B cell (primary cell): ENCODE measurements around the gene PPP1R16B. TPM values are rescaled to one million over a fixed set of nuclear protein-coding genes. Genes with fewer than 3 reads are reported as not detected.

Source experiments
- ATAC-seq: fragments of 200-7000 bp; cut with Tn5 transposase; one replicate; pipeline ENCODE4 v1.10.0; 2021; ENCODE audit warnings: low read depth, mild to moderate bottlenecking, moderate number of reproducible peaks, moderate library complexity
- CTCF ChIA-PET: fragments of 350-600 bp; sonication (Branson Sonifier 250); formaldehyde crosslinking; loops from one replicate; lab custom pipeline; 2021; ENCODE audit warnings: antibody characterized with exemption, inconsistent platforms; lab: Charles Lee
- POLR2A ChIA-PET: fragments of 350-600 bp; sonication (Branson Sonifier 250); formaldehyde crosslinking; loops from one replicate; lab custom pipeline; 2021; ENCODE audit warnings: antibody characterized with exemption; lab: Charles Lee
- DNase-seq: peaks from one replicate; pipeline ENCODE4 v3.0.0; 2013
- H2AFZ ChIP-seq: 2 replicates; pipeline ENCODE4 v1.6.1; 2012; ENCODE audit warnings: mild to moderate bottlenecking, low read depth, low read length; ENCODE audit not compliant: insufficient read depth, poor library complexity, severe bottlenecking
- H3K27ac ChIP-seq, 2 donors: 1 replicate in 1 of 2; 2 replicates in 1 of 2; pipeline ENCODE4 v1.5.1; 2012 to 2013; ENCODE audit warnings: low read length in 2 of 2, mild to moderate bottlenecking in 2 of 2, moderate library complexity in 1 of 2
- H3K27me3 ChIP-seq, 4 experiments: fragments of 200-600 bp in 1 of 4; sonication (generic) in 1 of 4; replicated peaks in 1 of 4; 1 replicate in 2 of 4; 2 replicates in 2 of 4; pipeline versions ENCODE4 v1.6.1 to v1.7.0; 2013 to 2016; ENCODE audit warnings: low read length in 3 of 4, mild to moderate bottlenecking in 2 of 4, mixed read lengths in 1 of 4, moderate library complexity in 1 of 4; ENCODE audit not compliant: insufficient read depth in 4 of 4, control insufficient read depth in 3 of 4; ENCODE audit errors: control extremely low read depth in 1 of 4
- H3K36me3 ChIP-seq, 2 experiments: replicated peaks in 1 of 2; 1 replicate in 1 of 2; 2 replicates in 1 of 2; pipeline versions ENCODE4 v1.6.1 to v1.7.1; 2013; ENCODE audit warnings: low read length in 1 of 2; ENCODE audit not compliant: insufficient read depth in 2 of 2, control insufficient read depth in 1 of 2; ENCODE audit errors: control extremely low read depth in 1 of 2, extremely low read depth in 1 of 2
- H3K4me1 ChIP-seq, 2 donors: fragments of 200-600 bp in 1 of 2; sonication (generic) in 1 of 2; 1 replicate in 1 of 2; 2 replicates in 1 of 2; pipeline versions ENCODE4 v1.5.1 to v1.6.1; 2013 to 2017; ENCODE audit warnings: low read length in 2 of 2; ENCODE audit not compliant: control insufficient read depth in 2 of 2, insufficient read depth in 2 of 2
- H3K4me2 ChIP-seq: replicated peaks from 2 replicates; pipeline ENCODE3; 2012; ENCODE audit warnings: mild to moderate bottlenecking, low read depth, low read length; ENCODE audit not compliant: poor library complexity, severe bottlenecking
- H3K4me3 ChIP-seq, 5 experiments: fragments of 200-600 bp in 1 of 5; sonication (generic) in 1 of 5; 1 replicate in 3 of 5; 2 replicates in 2 of 5; pipeline versions ENCODE4 v1.5.1 to v1.7.0; 2011 to 2016; ENCODE audit warnings: low read length in 4 of 5, mild to moderate bottlenecking in 4 of 5, low read depth in 2 of 5, control low read depth in 1 of 5, moderate library complexity in 1 of 5; ENCODE audit not compliant: insufficient read depth in 1 of 5; ENCODE audit errors: control extremely low read depth in 1 of 5, extremely low read depth in 1 of 5
- H3K79me2 ChIP-seq: fragments of 200-600 bp; sonication (generic); one replicate; pipeline ENCODE4 v1.6.0; 2016; ENCODE audit warnings: low read length; ENCODE audit not compliant: control insufficient read depth, insufficient read depth
- H3K9ac ChIP-seq: fragments of 200-600 bp; sonication (generic); 2 replicates; pipeline ENCODE4 v1.6.1; 2017; ENCODE audit warnings: mild to moderate bottlenecking, low read length, moderate library complexity
- H3K9me3 ChIP-seq, 3 donors: one replicate each; pipeline versions ENCODE4 v1.6.1 to v1.7.1; 2013; ENCODE audit warnings: low read length in 2 of 3; ENCODE audit not compliant: control insufficient read depth in 2 of 3, insufficient read depth in 1 of 3; ENCODE audit errors: control extremely low read depth in 1 of 3
- H4K20me1 ChIP-seq: 2 replicates; pipeline ENCODE4 v1.6.0; 2012; ENCODE audit warnings: mild to moderate bottlenecking, low read length; ENCODE audit not compliant: insufficient read depth, control insufficient read depth, poor library complexity, severe bottlenecking
- H3K27ac Mint-ChIP-seq: one replicate; pipeline ENCODE4 v1.8.0; 2021; ENCODE audit warnings: mixed read lengths
- H3K27me3 Mint-ChIP-seq: one replicate; pipeline ENCODE4 v1.8.0; 2021; ENCODE audit warnings: mixed read lengths
- H3K4me1 Mint-ChIP-seq: one replicate; pipeline ENCODE4 v1.8.0; 2021; ENCODE audit warnings: mixed read lengths
- H3K4me3 Mint-ChIP-seq: one replicate; pipeline ENCODE4 v1.8.0; 2021; ENCODE audit warnings: mixed read lengths
- H3K9me3 Mint-ChIP-seq: one replicate; pipeline ENCODE4 v1.8.0; 2022; ENCODE audit warnings: mixed read lengths; ENCODE audit not compliant: insufficient read depth
- CTCF ChIP-seq: fragments of 200-600 bp; IDR thresholded peaks from one replicate; pipeline ENCODE4 v1.8.0; 2022; ENCODE audit warnings: antibody characterized with exemption, mild to moderate bottlenecking
- EZH2 ChIP-seq: IDR thresholded peaks from 2 replicates; pipeline ENCODE4 v1.6.1; 2012; ENCODE audit warnings: borderline replicate concordance, low read depth, mild to moderate bottlenecking, moderate library complexity, low read length; ENCODE audit not compliant: insufficient read depth, poor library complexity, severe bottlenecking
- WGBS: methylation state at CpG from one replicate; pipeline ENCODE4 v1.1.5; 2013; ENCODE audit warnings: missing lambda C conversion rate; ENCODE audit not compliant: insufficient coverage; 5-methylcytosine and 5-hydroxymethylcytosine counted together
- intact Hi-C: fragments of 100-400 bp; cut with micrococcal nuclease; formaldehyde crosslinking; loops from one replicate; pipeline ENCODE4 v1.10.0; 2022
- polyA plus RNA-seq: library from polyadenylated mRNA; depleted of rRNA; stranded (reverse); fragments of >200 nt; gene quantifications from 2 replicates; pipeline ENCODE4 v1.2.3, GENCODE V29; 2012
- total RNA-seq, 2 donors: library from RNA; stranded (reverse); fragments of 120-200 nt in 1 of 2; gene quantifications; 1 replicate in 1 of 2; 2 replicates in 1 of 2; pipeline versions ENCODE4 v1.2.3 to v1.2.4, GENCODE V29; 2013 to 2022

PPP1R16B gene
- total and polyA plus RNA-seq, 2 donors (not counting 1 experiment from before 2014, with no cell fraction given) = 58.8 to 108 TPM

- Mint-ChIP-seq H3K4me3 (peak overlapping the region; percentile 3), H3K27me3 (no peaks in the 10 kb centered on the region), H3K9me3 (no peaks in the 10 kb centered on the region), H3K27ac (peak overlapping the region; percentile 85), H3K4me1 (peaks cover 83% of the 10 kb centered on the region)
- Histone ChIP-seq H3K79me2 (peaks cover 96% of the 10 kb centered on the region), H3K27ac (peak overlapping the region in 1 of 2 donors; percentile 96), H3K4me2 (no peak overlapping the region), H2AFZ (no peak overlapping the region), H4K20me1 (no peaks in the 10 kb centered on the region), H3K9me3 (no peaks in the 10 kb centered on the region), H3K9ac (no peak overlapping the region), H3K27me3 (no peaks in the 10 kb centered on the region), H3K4me1 (peaks cover 71 to 76% of the 10 kb centered on the region in 2 donors), H3K4me3 (no peak overlapping the region), H3K36me3 (peaks cover 0 to 7% of the 10 kb centered on the region in 2 experiments)
- WGBS = no CpG with 5 or more reads among the region's 1 CpG
- DNase-seq (no peak), ATAC-seq (no peak)
- intact Hi-C loops = no loop called here
- POLR2A ChIA-PET = interaction anchor here (1.6 kb wide), 1 partner anchor 42 kb away, joined by 3 read pairs; the partner anchor contains the start of gene PPP1R16B
- CTCF ChIA-PET = interaction anchor here (1.4 to 11.9 kb wide), 2 partner anchors 41 to 45 kb away, joined by 5 to 114 read pairs; no protein-coding TSS in a partner anchor
- no peak for TF ChIP-seq CTCF
- no peak for TF ChIP-seq EZH2
Observed at GRCh38 chr20:38847840-38848239, 42.3 kb downstream of the PPP1R16B start.

- peak overlapping the region; percentile 57 for H3K27ac Mint-ChIP-seq
Observed at GRCh38 chr20:38853759-38854158, 48.3 kb downstream of the PPP1R16B start.

More at GRCh38 chr20:38853759-38854158, 48.3 kb downstream of the PPP1R16B start:
- H3K9ac ChIP-seq = no peak overlapping the region
- Mint-ChIP-seq H3K9me3 (no peaks in the 10 kb centered on the region), H3K4me1 (peaks cover 88% of the 10 kb centered on the region), H3K4me3 (no peak overlapping the region), H3K27me3 (no peaks in the 10 kb centered on the region)
- no peaks in the 10 kb centered on the region for H3K27me3 ChIP-seq
- no peaks in the 10 kb centered on the region for H3K9me3 ChIP-seq
- no peak overlapping the region for H3K4me3 ChIP-seq
- CTCF ChIA-PET = interaction anchor here (1.1 to 3.0 kb wide), 2 partner anchors 19 to 39 kb away, joined by 4 to 12 read pairs; no protein-coding TSS in a partner anchor
- ATAC-seq = no peak
- 96% methylated on average over 4 of the region's 8 CpGs for WGBS
- H3K4me1 ChIP-seq = peaks cover 72 to 73% of the 10 kb centered on the region in 2 donors
- peaks cover 3 to 44% of the 10 kb centered on the region in 2 experiments for H3K36me3 ChIP-seq
- POLR2A ChIA-PET = interaction anchor here (0.8 to 1.0 kb wide), 2 partner anchors 11 to 18 kb away, joined by 3 to 7 read pairs; no protein-coding TSS in a partner anchor
- TF ChIP-seq EZH2 (no peak), CTCF (no peak)
- no peak for DNase-seq
- no peak overlapping the region for H3K4me2 ChIP-seq
- no peaks in the 10 kb centered on the region for H4K20me1 ChIP-seq
- intact Hi-C loops = no loop called here
- H2AFZ ChIP-seq = no peak overlapping the region
- H3K79me2 ChIP-seq = peaks cover 100% of the 10 kb centered on the region
- peak overlapping the region in 1 of 2 donors; percentile 6 for H3K27ac ChIP-seq
